ENCODE results near the gene SLC46A2.
A peak's percentile ranks its signal among the peaks of the same experiment; 100 is the strongest.

The SLC46A2 gene

GRCh38 chr9:112856843-112857242, 33.8 kb downstream of the SLC46A2 start:
- no peak for DNase-seq

- no peak for DNase-seq
Observed at GRCh38 chr9:112856200-112856599, 34.5 kb downstream of the SLC46A2 start.

GRCh38 chr9:112854657-112855056, 36.0 kb downstream of the SLC46A2 start:
- DNase-seq: no peak

- DNase-seq: no peak
Observed at GRCh38 chr9:112853882-112854585, 36.6 kb downstream of the SLC46A2 start.

- DNase-seq: no peak
Observed at GRCh38 chr9:112852741-112853504, 37.8 kb downstream of the SLC46A2 start.

GRCh38 chr9:112850840-112851239, 39.8 kb downstream of the SLC46A2 start:
- DNase-seq: no peak

GRCh38 chr9:112849363-112849922, 41.2 kb downstream of the SLC46A2 start:
- DNase-seq: no peak

- DNase-seq: no peak
Observed at GRCh38 chr9:112848316-112849151, 42.1 kb downstream of the SLC46A2 start.

GRCh38 chr9:112846528-112847488, 43.9 kb downstream of the SLC46A2 start:
- no peak for DNase-seq

- DNase-seq: peak; percentile 59
Observed at GRCh38 chr9:112844771-112845542, 45.7 kb downstream of the SLC46A2 start.

GRCh38 chr9:112842555-112842954, 48.1 kb downstream of the SLC46A2 start:
- DNase-seq: no peak

GRCh38 chr9:112841261-112841660, 49.4 kb downstream of the SLC46A2 start:
- no peak for DNase-seq

- DNase-seq: no peak
Observed at GRCh38 chr9:112839331-112839730, 51.3 kb downstream of the SLC46A2 start.

GRCh38 chr9:112838342-112838741, 52.3 kb downstream of the SLC46A2 start:
- no peak for DNase-seq

GRCh38 chr9:112836394-112836793, 54.3 kb downstream of the SLC46A2 start:
- DNase-seq: no peak

GRCh38 chr9:112833081-112833480, 57.6 kb downstream of the SLC46A2 start:
- no peak for DNase-seq

- no peak for DNase-seq
Observed at GRCh38 chr9:112831969-112832368, 58.7 kb downstream of the SLC46A2 start.

- no peak for DNase-seq
Observed at GRCh38 chr9:112831281-112831851, 59.3 kb downstream of the SLC46A2 start.
